DMS53 (cell line): ENCODE measurements around the gene IGF2BP1.
"Not testable (repeated sequence)": the region's sequence is repeated elsewhere in the genome, so short reads cannot be mapped to it uniquely, and the experiment has no call there.

Experiments used
- DNase-seq: peaks from one replicate; lab custom pipeline; 2025; lab: John Stamatoyannopoulos, UW

The IGF2BP1 gene

DNA sequence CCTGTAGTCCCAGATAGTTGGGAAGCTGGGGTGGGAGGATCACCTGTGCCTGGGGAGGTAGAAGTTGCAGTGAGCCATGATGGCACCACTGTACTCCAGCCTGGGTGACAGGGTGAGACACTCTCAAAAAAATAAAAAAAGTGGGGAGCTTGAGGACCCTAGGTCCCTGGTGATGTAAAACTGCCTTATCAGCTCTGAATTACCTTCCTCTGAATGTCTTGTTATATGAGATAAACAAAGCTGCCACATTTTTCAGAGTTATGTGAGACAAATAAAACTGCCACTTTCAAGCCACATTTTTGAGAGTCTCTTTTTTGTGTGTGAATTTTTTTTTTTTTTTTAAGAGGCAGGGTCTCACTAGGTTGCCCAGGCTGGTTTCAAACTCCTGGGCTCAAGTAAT, 103.4 kb downstream of the IGF2BP1 start:
- no peak for DNase-seq

DNA sequence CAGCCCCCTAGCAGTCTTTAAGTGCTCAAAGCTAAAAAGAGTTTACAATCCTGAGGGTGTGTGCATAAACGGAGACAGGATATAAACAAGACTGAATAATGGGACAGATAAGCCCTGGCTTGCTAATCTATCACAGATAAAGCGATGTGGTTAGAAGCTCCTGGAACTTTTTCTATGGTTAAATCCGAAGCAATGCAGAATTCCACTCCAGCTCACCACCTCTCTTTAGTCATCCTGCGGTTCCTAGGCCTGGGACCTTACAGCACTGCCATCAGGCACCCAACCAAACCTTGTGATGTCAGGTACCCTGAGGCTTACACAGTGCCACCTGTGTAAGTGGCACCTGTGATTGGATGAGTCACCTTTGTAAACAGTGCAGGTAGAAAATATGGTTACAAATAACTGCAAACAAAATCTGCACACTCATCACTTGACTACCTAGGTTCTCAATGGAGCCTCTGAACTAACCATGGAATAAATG, 103.9 kb downstream of the IGF2BP1 start:
- DNase-seq, result peak; percentile 88

DNA sequence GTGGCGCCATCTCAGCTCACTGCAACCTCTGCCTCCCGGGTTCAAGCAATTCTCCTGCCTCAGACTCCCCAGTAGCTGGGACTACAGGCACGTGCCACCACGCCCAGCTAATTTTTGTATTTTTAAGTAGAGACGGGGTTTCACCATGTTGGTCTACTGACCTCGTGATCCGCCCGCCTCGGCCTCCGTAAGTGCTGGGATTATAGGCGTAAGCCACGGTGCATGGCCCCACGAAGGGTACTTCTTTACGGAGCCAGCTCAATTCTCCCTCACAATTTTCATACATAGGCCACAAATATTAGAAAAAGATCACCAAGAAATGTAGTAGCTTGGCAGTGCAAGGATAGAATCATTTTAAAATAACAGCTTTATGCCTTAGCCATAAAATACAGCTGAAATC, 106.2 kb downstream of the IGF2BP1 start:
- DNase-seq, result not testable (repeated sequence)

DNA sequence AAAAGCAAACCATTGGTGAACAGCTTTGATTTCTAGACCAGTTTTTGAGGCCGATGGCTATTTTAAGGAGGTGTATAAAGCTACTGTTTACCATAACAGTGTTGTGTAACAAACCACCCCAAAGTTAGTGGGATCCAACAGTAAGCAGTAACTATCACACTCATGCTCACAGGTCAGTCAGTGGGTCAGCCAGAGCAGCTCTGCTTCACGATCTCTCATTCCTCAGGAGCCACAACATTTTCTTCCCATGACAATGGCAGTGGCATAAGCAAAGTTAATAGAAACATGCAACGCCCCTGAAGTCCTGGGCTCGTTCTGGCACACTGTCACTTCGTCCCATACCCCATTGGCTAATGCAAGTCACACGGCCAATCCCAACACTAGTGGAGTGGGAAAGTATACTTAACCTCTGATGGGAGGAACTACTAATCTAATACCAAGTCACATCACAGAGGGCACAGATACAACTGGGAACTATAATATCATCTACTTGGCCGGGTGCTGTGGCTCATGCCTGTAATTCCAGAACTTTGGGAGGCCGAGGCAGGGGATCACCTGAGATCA, 107.4 kb downstream of the IGF2BP1 start:
- DNase-seq, result no peak
